Non-pigmented ciliary epithelial cell (primary cell): ENCODE data around the gene CD47.

Experiments used
- DNase-seq: peaks from one replicate; pipeline ENCODE4 v3.0.0-alpha.2; 2010; ENCODE audit warnings: low read depth

CD47 gene

DNA sequence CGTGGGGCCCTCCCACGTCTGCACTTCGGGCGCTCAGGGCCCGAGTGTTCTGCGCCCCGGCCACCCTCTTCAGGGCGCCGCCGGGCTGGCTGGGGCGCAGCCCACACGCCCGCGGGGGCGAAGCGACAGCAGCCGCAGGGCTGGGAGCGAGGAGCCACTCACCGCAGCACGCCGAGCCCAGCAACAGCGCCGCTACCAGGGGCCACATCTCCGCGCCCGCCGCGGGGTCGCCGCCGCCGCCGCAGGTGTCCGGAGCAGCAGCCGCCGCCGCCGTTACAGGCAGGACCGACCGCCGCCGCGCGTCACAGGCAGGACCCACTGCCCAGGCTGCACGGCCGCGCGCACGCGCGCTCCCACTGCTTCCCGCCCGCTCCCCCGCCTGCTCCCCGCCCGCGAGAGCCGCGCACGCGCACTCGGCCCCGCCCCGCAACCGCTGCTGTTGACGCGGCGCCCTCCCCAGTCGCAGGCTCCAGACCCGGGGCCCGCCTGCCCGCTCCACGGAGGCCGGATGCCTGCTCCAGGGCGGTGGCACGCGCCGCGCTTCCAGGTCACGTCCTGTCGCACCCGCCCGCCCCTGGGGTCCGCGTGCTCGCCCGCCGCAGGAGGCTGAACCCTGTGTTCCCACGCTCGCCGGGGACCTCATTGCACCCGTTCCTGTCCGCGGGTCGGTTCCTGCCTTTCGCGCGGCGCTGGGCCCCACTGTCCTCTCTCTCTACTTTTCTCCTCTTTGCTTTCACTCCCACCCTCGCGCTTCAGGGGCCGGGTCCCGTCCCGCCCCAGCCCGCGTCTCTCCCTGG, at the start of gene CD47:
CD47 (minus strand) TSS at position 331 of the 797 bp plus-strand sequence; CDS start at position 208, 123 bp downstream.
- no peak for DNase-seq

DNA sequence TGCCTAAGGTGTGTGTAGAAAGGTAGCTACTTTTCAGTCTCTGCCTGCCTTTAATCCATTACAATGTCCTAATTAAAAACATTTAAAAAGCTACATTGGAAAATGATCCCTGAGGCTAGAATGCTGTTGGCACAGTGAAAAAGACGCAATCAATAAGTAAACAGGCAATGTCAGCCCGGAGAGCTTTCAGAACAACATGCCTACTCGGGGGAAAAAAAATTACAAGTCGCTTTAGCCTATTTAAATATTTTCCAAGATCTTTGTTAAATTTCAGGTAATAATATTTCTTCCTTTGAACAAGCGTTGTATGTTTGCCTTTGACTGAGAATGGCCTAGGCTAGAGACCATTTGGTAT, 46.6 kb upstream of the CD47 start:
- DNase-seq = no peak

DNA sequence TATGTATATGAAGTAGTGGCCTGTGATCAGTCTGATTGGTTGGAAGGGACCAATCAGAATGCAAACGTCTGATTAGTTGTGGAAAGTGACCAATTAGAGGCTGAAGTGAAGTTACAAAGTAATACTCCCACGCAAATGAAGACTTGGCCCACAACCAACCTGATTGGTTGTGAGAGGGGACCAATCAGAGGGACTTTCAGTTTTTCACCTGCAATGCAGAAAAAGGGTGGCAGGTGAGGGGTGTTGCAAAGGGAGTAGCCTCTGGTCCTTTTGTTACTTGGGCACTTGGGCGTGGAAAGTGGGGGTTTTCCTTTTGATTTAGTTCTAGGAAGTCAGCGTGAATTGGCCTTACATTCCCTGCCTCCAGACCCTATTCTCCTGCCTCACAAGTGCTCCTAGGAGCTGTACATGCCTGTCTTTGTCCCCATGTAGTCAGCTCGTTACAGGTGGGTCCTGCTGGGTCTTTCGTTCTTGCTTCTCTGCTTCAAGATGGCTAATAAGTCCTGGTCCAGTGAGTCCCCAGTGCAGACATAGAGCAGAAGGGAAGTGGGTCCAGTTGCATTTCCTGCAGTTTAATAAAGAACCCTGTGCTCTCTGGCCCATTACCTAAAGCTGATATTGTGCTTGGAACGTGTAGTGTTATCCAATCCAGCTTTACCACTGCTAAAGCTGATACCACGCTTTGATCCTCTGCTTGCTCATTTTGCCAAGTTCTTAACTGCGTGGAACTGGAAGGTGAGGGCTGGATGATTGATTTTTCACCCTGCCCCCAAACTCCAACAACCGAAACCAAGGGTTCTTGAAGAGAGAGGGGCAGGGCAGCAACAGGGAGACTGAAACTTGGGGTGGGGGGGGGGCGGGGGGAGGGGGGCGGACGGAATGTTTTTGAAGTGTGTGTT, 46.0 kb upstream of the CD47 start:
- DNase-seq = no peak

DNA sequence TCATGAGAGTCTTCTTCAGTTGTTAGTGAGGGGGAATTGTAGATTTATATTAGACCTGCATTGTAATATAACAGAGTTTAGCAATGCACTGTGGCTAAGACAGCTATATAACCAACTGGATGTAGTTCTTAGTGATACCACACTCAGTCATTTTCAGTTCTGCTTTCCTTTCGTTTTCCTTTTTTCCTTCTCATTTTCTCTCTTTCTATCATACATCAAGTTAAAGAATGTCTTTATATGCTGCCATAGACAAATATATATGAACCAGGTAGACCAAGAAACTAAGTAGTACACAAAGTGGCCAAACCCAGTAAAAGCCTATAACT, 43.7 kb upstream of the CD47 start:
- no peak for DNase-seq

DNA sequence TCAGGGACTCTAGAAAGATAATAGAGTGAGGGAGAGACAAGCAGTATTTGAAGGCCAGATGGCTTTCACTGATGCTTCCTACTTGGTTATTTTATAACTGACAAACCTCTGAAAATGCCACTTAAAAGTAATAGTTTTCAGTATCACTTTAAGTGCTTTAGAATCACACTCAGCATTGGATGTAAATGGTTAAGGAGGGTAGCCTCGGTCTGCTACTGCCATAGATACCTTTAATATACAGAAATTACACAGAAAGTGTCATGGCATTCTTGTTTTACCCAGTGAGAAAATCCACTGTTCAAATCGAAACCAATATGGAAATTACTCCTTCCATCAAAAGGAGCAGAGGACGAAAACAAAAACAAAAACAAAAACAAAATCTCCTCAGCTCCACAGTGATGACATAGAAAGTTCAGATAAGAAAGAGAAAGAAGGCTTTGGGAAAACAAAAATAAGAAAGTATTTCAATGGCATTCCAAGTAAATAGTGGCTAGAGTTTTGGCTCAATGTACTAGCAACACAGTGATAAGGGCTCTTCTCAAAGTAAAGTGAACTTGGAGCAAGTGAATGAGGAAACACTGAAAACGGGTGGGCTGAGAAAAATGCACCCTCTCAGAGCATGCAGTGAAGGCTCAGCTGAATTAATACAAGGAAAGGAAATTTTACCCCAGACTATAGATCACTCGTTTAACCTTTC, 43.2 kb upstream of the CD47 start:
- no peak for DNase-seq

DNA sequence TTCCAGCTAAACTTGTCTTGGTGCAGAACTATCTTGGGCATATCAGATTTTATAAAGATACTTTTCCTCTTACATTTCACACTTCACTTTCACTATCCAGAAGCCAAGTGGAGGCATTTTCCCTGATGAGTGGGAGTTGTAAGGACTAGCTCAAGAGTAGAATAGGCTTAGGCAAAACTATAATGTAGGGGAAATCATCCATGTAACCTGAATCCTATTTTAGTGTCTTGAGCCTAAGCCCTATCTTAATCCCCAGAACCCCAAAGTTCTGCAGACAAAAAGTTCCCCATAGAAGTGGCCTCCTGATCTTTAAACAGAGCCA, 42.2 kb upstream of the CD47 start:
- DNase-seq = no peak

DNA sequence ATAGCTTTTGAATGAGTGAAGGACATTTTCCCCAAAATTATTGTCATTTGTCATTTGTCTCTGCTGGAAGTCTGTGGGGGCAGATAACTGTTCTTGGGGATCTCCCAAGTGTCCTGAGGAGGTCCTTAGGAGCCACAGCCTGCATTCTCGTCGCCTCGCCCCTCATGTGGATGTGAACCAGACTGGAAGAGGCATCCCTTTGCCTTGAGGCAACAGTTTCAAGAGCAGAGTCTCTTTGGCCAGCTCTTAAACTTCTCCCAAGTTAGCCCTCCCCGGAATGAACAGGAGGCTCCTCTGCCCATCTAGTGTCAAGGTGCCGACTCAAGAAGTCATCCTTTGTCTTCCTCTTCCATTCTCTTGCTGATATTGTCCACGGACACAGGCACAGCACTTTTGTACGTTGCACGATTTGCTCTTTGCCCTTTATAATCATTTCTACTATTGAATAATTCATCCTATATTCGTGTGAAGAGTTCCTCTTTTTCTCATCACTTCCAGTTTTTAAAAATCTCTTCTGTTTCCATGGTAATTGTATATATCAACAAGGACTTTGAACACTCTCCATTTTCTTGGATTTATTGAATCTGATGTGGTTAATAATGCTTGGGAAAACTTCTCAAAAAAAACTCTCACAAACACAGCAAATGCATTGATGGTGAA, 40.8 kb upstream of the CD47 start:
- no peak for DNase-seq

DNA sequence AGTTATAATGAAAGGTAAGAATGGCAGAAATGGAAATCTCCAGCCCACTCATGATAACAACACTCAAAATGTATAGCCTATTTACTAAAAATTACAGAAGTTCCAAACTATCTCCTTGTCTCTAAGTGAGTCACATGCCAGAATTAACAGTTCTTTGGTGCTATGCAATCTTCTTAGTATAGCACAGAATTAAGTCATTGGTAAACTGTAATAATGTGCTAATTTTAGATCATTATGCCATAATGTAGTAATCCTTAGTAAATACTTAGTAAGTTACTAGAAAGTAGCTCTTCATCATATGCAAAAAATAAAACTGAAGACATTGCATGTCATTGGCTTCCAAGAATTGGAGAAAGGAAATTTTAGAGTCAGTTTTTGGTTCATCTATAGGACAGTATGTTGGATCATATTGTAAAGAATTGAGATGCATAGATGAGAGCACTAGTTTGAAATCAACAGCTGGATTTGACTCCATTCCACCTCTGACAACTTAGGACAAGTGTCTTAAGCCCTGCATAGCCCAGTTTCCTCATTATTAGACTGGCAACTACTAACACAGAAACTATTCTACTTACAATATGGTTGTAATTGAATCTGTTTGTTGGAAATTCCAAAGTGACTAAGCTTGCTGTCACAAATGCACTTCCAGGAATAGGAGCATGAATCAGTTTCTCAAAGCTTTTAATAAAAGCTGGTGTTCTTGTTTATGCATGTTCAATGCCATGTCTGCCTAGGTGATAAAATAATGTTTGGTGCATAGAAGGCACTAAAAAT, 40.1 kb upstream of the CD47 start:
- peak; percentile 79 for DNase-seq

DNA sequence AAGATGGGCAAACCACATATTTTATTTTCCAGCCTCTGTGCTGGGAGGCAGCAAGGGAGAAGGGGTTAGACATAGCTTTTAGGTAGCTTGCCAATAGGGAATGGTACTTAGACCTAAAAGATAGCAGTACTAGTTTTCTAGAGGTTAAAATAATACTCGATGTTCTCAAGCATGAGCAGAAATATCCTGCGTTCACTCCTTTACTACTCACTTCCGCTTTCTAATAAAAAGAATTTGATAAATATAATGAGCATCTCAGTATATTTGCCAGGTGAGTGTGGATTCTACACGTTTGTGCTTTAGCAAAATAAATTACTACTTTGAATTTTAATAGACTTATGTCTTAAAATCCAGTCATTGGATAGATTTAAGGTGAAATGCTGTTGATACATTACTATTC, 39.4 kb upstream of the CD47 start:
- DNase-seq = no peak

DNA sequence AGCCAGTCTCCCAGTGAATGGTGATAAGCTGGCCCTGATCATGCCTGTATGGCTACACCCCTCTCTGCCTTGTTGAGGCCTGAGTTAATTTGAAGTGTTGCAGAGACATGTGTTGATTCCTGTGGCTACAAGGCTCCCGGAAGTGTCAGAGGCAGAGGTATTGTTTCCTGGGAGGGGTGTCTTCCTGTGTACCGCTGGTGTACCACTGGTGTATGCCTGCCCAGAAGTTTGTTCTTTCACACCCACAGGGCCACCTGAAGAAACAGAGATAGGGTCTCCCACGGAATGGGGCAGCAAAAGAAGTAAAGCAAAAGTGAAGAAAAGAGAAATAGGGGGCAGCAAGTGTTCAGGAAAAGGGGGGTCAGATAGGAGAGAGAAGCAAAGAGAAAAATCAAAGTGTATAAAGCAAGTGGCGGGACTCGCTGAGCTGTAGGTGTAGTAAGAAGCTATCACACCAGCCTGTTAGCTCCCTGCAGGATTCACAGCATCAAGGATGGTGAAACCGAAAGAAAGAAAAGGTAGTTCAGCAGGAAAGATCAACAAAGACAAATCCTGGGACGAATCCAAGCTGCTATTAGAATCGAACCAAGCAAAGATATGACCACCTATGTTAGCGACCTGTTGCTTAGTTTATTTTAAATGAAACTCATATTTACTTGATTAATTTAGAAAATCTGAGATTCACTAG, 36.6 kb upstream of the CD47 start:
- DNase-seq = no peak

DNA sequence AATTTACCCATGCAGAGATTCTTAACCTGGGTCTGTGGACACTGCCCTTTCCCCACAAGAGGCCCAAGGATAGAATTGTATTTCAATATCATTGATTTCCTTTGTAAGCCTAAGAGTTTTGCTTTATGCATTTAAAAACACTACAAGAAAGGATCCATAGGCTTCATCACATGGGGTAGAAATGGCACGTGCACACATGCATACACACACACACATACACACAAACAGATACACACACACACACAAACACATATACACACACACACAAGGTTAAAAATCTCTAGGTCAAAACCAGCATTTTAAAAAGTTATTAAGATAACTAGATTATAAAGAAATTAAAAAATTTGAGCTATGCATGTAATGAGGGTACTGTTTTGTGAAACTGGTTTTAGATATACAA, 35.5 kb upstream of the CD47 start:
- DNase-seq = no peak

DNA sequence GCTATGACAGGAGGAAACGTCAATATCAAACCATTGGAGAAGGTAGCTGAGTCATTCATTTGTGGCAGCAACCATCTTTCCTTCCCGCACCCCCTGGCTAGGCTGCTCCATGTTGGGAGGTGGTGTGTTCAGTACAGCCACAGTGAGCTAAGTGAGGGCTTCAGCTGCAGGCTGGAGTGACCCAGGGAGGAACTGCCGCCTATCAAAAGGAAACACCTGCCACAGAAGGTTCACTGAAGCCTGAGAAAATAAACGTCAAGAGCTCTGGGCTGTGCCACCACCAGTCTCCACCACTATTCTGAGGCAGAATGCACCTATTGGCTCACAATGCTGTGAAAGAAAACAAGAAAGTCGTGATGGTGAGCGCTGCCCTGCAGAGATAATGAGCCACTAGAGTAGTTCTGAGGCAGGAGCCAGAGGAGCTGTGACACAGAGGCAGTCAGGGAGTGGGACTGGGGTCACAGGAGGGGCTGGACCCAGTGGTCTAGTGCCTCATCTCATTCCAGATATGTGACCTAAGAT, 34.8 kb upstream of the CD47 start:
- DNase-seq = no peak

DNA sequence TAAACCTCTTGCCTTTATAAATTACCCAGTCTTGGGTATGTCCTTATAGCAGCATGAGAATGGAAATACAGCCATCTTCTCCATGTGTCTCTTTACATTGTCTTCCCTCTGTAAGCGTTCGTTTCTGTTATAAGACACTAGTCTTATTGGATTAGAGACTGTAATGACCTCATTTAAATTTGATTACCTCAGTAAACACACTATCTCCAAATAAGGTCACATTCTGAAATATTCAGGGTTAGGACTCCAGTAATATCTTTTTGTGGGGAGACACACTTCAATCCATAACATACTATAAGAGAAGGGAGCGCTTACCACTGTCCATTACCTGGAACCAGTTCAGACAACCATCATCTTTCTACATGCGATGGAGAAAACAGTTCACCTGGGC, 34.3 kb upstream of the CD47 start:
- DNase-seq = no peak

DNA sequence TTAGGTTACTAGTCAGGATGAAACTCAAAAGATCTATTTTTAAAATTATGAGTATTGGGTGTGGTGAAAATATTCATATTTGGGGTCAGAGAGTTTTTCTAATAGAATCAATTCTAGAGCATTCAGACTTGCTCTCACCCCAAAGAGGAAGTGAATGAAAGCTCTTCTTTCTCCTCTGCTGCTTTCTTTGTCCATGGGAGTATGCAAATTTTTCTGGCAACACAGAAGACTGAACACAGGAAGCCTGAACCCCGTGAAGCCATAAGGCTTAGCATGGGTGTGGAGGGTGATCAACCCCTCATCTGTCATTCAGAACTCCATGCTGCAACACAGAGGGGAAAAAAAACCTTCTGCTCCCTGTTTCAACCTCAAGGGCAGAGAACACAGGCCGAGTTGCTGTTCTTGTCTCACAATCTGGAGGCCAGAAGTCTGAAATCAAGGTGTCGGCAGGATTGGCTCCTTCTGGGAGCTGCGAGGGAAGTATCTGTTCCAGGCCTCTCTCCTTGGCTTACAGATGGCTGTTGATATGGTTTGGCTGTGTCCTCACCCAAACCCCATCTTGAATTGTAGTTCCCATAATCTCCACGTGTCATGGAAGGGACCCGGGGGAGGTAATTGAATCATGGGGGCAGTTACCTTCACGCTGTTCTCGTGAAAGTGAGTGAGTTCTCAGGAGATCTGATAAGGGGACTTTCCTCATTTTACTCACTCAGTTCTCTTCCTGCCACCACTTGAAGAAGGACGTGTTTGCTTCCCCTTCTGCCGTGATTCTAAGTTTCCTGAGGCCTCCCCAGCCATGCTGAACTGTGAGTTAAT, 33.7 kb upstream of the CD47 start:
- DNase-seq = no peak

DNA sequence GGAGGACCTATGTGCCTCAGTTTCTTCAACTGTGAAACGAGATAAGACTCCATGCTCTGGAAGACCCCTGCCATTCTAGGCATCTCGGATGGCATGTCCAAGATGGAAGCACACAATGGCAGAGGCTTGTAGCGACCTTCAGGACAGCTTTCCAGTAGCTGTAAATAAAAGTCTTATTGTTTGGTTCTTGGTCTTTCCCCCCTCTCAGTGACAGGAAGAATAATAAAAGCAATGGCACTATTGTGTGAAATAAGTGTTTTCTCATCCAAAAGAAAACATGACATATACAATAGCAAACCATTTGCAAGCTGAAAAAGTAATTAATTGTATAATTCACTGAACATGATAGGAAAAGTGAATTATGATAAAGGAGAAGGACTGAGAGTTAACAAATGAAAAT, 32.5 kb upstream of the CD47 start:
- no peak for DNase-seq

DNA sequence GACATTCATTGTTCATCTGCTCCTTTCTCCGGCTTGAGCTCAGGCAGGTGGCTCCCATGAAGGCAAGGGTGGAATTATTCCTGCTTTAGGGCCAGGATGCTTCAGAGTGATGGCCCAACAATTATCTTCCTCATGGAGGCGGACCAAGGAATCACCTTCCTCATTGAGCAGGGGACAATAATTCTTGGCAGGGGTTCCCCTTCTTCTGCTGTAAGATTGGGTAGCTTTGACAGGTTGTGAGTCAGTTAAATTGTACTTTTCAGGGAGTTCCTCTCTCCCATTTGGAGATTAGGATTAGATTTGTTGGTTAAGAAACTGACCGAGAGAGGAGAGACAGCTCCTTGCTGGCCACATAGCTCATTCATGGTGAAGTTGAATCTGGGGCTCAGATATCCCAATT, 31.4 kb upstream of the CD47 start:
- no peak for DNase-seq

DNA sequence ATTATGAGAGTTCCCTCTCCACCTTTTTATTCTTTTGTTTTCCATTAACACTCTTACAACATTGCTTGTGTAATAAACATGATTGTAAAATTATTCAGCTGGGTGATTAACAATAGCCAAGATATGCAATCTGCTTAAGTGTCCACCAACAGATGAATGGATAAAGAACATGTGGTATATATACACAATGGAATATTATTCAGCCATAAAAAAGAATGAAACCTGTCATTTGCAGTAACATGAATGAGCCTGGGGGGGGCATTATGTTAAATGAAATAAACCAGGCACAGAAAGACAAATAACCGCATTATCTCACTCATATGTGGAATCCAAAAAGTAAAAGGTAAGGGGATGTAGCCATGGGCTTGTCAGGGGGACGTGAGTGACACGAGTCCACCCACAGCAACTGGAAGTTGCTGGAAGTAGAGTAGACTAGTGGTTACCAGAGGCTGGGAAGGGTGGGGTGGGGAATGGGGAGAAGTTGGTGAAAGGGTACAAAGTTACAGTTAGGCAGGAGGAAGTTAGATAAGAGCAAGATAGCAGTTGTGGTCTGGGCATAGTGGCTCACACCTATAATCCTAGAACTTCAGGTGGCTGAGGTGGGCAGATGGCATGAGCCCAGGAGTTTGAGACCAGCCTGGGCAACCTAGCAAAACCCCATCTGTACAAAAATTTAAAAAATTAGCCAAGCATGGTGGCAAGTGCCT, 28.7 kb upstream of the CD47 start:
- DNase-seq = no peak

DNA sequence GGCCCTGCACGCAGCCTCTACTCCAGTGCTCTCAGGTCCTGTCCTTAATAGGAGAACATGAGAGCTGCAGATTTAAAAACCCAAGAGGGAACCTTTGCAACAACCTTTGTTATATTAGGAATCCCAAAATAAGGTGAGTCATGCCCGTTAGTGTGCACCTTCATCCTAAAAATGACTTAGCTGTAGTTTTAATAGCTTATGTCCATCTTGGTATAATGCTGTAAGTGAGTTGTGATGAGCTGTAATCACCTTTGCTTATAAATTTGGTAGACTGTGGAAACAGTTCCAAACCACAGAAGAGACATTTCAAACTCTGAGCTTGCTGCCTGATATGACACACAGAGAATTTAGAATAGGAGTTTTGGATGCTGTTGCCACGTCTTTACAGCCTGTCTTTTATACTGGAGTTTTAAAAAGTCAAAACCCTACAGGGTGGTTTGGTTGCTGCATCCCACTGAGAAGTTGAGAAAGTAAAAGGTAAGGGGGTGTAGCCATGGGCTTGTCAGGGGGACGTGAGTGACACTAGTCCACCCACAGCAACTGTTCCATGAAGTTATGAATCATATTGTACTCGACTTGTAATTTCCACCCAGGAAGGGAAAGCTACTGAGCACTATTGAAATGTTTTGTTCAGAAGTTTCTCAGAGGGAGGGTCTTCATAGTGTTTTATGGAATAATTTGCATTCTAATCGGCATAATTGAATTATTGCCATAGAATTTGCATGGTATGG, 27.4 kb upstream of the CD47 start:
- no peak for DNase-seq
